HG03095 (cell line): ENCODE measurements around the gene CPM.

Experiments used
- ATAC-seq: cut with Tn5 transposase; IDR thresholded peaks from one replicate; pipeline ENCODE4 v1.9.1; 2021; ENCODE audit warnings: moderate library complexity; ENCODE audit not compliant: unreplicated experiment

Gene CPM

DNA sequence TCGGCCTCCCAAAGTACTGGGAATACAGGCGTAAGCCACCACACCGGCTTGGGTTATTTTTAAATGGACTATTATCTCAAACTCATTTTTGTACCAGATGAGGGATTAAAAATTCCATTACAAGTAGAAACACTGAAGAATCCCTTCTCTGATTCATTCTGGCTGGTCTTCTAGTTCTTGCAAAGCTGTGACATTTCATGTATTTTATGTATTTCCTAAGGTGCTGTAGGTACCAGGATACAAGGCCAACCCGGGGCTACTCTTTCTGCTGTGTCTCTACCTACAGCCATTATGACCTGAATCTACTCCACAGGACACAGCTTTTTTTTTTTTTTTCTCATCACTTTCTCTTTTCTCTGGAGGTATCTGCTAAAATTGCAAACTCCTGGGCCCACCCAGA, 24.9 kb downstream of the CPM start:
- ATAC-seq = no peak

DNA sequence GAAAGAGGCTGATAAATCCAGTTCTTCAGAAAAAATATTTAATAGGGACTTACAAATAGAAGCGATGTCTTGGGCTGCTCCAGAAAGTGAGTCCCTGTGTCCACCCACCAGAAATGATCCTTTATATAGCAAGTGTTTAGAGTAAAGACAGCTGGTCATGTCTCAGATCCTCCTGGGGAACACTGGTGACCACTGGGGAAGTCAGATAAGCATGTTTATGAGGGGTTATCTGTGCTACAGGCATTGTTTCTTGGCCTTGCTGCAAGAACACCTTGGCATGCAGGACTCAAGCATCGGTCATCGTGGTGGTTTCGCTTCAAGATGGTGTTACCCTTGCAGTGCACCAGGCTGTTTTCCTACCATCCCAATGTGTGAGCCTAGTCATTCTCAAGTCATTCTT, 27.2 kb downstream of the CPM start:
- ATAC-seq = no peak

DNA sequence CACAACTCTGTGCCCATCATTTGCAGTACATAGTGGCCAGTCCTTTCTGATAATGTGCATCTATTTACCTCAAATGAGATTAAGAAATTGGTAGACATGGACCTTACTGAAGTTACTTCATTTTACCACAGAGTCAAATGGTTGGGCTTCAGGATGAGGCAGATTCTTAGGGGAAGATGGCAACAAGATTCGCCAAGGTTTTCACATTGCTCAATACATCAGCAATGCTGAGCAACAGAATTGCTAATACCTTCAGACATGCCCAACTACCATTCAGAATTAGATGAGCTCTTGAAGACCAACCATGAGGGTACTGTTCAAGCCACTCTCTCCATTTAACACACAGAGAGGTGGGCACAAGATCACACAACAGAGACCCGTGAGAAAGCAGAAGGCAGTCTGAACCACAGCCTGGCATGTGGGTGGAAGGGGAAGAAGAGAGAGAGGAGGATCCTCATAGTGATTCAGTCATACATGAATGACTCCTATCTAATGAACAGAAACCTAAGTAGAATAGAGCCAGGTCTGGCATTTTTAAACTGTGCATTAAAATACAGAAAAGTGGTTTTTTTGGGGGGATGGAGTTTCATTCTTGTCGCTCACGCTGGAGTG, 28.5 kb downstream of the CPM start:
- no peak for ATAC-seq

DNA sequence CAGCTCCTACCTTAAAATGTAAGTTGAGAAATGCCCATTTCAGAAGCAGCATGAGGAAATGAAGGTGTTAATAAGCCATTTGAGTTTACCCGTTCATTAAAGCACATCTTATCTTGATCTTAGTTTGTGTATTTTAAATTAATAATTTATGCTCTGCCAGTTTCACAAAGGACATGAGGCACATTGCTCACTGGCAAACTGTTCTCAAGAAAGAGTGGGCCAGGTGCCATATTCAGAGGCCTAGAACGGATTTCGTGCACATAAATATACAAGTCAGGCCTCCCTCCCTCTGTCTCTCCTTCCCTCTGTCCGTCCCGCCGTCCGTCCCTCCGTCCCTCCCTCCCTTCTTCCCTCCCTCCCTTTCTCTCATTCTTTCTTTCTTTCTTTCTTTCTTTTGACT, 29.5 kb downstream of the CPM start:
- ATAC-seq = no peak

DNA sequence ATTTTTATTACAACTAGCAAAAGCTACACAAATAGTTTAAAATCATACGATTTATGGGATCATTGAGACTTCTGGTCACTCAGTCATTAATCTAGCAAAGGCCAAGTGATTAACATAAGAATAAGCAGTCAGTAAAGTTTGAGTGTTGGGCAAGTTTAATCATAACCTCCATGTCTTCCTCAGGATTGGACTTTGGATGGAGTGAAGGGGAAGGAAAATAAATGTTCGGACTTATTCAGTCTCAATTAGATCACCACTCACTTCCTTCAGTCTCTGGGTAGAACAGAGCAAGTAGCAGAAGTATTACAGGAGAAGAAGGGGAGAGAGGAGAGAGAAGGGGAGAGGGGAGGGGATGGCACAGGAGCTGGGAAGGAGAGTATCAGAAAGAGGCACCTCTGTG, 31.4 kb downstream of the CPM start:
- no peak for ATAC-seq

DNA sequence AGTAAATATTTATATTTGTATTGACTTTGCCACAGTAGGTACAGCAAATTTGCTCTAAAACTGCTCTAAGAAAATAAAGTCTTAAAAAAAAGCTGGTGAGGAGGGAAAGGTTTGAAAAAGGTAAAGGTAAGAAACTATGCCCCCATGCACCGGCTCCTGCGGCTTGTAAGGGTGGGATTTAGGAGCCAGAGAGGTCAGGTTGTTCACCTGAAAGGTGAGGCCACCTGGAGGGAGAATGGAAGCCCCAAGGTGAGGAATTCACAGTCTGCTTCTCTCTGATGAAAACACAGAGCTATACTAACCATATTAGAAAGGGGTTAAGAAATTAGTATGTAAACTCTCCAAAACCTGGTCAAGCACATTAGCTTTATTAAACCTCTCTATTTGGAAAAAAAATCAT, 31.8 kb downstream of the CPM start:
- no peak for ATAC-seq

DNA sequence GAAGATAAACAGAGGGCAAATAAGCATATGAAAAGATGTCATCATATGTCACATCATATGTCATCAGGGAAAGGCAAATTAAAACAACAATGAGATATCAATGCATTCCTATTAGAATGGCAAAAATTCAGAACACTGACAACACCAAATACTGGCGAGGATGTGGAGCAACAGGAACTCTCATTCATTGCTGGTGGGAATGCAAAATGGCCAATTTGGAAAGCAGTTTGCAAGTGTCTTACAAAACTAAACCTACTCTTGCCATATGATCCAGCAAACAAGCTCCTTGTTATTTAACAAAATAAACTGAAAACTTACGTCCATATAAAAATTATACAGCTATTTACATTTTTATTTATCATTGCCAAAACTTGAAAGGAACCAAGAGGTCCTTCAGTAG, 32.7 kb downstream of the CPM start:
- no peak for ATAC-seq

DNA sequence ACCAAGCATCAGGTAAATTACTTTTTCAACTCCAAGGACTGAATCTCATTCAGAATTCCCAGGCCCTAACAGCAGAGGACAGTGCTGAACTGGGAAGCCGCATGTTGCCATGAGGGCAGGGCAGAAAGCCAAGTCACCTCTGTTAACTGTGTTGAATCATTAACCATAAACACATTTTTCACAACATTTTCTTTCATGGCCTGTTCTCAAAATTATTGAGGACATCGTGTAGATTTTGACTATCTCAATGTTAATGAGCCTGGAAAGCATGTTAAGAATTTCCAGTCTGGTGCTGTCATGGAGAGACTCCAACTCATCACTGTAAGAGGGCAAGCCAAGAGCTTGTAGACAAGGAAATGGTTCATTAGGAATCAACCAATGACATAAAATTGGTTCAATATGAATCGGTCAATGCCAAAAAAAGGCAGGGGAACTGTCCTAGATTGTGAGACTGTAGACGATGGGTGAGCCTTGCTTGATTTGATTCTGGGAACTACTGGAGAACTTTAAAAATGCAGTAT, 33.7 kb downstream of the CPM start:
- ATAC-seq = no peak

DNA sequence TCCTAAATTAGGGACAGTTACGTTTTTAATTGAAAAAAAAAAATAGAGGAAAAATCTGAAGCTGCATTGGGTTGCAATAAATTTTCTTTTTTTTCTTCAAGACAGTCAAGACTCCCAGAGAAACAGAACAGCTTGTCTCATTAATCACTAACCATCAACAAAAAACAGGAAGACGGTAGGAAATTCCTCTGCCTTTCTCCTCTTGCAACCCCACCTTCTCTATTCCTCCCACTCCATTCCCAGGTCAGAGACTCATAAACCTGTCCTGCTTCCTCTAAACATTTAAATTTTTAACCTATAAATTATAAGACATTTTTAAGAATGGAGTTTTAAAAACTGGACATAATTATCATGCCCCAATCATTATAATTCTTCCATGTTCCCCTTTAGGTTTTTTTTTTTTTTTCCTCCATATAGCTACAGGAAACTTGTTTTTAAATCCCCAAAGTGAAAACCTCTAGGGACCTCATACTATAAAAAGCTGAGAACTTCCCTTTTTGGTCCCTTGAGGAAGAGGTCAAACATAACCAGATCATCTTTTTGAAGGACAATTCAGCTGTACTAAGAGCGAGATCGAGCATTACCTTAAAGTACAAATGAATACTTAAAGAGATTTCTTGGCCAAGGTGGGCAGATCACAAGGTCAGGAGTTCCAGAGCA, 36.0 kb downstream of the CPM start:
- ATAC-seq = no peak

DNA sequence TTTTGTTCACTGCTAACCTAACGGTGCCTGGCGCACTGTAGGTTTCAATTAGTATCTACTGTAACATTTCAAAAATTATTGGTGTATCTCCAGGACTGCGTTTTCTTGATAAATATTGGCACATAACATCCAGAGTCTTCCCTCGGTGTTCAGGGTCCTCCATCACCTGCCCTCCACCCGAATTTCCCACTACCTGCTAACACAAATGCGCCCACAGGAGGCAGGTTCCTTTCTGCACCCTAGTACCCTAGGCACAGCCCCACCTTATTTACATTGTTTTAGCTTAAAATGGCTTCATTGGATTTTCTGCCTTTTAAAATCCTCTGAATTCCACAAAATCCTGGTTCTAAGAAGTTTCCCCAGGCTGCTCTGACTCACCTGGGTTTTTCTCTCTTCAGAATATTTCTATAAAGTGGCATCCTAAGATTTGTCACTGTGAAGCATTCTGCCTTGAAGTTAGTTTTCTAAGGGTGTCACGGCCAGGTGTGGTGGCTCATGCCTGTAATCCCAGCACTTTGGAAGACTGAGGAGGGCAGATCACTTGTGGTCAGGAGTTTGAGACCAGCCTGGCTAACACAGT, 38.6 kb downstream of the CPM start:
- no peak for ATAC-seq

DNA sequence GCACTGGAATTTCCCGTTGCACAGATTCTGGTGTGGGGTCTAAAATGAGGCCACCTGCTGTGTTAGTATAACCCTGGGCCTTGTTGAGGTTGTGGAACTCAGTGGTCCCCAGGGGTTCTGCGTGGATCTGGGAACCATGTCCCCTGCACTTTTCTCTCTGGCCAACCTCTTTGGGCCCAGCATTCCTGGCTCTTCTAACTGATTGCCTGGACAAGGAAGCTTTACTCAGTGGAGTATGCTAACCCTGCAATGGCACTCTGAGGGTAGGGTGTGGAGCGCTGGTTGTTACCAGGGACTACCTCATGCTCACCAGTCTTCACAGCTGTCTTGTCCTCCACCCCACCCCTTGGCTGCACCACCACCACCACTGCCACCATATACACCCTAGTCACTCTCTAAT, 39.2 kb downstream of the CPM start:
- no peak for ATAC-seq

DNA sequence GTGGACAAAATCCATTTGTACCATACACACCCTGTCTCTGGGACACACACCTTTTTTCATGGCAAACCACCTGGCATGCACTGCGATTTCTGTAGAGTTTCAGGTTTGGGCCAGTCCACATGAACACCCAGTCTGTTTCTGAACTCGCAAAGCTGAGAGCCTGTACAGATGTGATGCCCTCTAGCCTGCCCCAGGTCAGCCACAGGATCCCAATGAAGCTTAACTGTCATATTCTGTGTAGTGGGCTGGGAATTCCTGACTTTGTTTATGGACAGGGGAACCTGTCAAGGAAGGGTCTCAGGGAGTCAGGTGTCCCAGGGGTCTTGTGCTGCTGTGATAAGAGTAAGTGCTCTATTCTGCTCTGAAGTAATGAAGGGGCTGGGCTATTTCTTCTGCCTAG, 39.8 kb downstream of the CPM start:
- no peak for ATAC-seq

DNA sequence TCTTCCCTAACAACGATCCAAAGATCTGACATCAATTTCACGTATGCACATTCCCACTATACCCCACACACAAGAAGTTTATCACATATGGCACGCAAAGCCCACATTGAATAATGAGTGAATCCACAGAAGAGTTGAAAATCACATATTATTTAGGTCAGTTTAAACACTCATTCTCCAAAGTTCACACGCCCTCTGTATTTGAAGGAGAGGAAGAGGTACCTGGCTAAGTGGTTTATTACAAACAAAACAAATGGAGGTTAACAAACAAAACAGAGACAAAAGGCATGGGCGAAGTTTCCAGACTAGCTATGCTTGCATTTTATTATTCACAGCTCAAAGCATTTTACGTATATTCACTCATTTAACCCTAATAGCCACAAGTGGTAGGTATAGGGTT, 41.8 kb downstream of the CPM start:
- ATAC-seq = no peak

DNA sequence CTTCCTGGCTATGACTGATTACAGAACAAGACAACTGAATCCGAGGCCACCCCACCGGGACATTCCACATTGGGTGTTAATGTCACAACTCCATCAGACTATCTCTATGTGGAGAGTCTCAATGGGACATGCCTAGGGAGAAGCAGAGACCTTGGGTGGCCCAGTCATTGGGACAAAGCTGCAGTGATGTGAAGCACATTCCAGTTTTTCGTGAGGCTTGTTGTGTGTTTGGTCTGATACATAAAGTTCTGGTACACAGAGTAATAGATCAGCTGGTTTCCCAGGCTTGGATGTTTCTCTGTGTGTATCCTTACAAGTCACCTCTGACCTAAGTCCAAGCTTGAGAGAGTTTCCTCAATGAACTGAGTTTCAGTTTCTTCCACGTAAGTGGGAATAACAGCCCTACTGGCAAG, 42.3 kb downstream of the CPM start:
- no peak for ATAC-seq

DNA sequence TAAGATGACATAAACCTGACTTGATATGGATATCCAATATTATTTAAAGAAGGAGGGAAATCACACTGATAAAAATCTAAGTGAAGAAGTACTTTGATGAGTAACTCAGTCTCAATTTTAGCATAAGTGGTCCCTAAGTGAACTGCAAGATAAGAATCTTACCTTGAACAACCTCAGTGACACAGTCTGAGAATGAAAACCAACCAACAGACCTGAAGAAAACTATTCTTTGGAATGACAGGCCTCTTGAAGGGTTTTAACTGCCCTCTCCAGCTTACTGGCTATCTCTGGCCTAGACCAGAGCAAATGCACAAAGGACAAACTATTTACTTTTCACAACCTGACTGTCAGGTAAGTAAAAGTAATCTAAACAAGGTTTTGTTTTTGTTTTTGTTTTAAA, 44.7 kb downstream of the CPM start:
- ATAC-seq = no peak

DNA sequence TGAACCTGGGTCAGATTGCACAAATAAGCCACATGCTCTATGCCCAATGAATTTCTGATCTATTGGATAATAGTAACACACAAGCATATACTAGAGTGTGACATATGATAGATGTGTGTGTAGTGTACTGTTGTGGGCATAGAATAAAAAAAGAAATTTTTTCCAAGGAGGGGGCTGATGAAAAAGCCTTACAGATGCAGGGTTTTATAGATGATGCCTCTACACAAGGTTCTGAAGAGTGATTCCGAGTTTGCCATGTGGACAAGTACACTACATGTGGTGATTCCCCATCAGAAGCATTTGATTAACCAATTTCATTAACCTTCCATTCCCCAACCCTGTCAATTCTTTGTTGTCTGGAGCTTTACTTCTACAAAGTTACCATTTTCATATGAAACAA, 45.3 kb downstream of the CPM start:
- no peak for ATAC-seq

DNA sequence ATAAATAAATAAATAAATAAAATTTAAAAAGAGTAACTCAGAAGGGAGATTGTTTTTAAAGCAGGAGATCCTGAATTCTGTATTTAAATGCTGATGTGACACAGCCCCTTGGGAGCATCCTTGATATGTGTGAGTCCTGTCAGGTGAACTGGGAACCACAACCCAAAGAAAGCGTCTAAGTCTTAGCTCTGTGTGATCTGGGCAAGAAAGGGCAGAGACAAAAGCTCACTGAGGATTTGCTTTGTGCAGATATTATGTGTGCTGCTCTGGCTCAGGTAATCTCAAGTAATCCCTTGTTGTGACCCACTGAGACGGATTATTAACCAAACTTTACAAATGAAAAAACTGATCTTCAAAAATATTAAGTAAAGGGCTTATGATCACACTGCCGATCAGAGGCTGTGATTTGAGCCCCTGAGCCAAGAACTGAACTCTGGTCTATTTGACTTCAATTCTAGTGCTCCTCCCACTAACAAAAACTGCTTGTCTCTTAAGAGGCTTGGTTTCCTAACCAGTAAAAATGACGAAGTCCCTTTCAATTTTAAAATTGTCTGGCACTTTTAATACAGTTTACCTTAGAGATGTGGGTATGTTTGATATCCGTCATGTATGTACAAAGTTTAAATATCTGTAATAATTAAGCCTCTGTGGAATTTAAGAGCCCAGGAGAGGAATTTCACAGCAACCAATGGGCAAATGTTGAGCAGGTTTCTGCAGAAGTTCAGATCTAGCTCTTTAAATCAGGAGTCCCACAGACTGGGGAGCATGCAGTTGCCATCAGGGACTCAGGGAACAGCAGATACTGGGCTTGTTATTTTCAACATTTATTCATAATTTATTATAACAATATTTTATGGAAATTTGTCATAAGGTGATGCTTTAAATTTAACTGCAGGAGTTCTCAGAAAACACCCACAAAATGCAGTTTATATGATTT, 46.1 kb downstream of the CPM start:
- ATAC-seq = no peak

DNA sequence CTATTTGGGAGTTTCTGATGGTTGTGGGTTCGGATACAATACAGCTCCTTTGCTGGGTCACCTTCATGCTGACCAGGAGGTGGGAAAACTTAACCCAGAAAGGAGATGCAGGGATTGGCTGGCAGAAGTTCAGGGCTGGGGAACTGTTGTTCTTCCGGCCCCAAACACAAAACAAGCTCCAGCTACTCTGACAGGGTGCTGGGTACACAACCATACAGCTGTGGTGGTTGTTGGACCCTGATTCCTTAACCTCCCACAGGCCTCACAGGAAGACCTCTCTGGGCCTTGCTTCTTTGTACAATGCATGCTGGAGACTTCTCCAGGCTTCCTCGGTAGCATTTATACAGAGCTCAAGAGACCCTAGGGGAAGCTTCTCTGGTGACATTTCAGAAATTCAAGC, 47.6 kb downstream of the CPM start:
- no peak for ATAC-seq

DNA sequence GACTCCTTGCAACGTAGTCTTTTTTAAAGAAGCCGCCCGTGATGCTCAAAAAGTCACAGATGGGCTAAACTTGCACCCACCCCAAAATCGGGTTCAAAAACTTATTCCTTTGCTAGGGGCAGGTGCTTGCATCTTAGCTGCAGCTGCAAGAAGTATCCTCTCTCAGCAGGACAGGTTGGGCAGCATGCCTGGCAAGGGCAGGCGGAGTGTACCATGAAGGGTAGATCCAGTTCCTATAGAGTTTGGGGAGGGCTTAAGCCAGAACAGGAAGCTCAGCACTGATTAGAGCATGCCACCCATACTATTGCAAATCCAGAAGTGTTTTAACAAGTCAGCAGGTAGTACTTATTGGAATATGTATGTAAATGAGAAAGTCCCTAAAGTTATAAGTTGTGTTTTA, 48.7 kb downstream of the CPM start:
- no peak for ATAC-seq

DNA sequence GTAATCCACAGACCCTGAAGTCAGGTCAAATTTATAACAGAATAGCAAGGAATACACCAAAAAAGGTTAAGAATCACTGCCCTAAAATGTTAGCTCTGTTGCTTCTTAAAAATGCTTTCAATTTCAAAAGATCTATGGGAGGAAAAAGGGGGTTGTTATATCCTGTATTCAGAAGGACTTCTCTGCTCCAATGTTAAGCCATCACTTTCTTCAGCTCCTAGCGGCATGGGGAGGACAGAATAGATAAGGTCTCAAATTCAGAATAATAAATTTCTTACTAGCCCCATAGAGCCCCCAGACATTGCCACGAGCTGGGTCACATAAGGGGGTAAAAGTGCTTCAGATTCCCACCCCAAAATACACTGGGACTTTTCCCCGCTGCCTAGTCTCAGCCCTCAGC, 49.8 kb downstream of the CPM start:
- ATAC-seq = no peak

DNA sequence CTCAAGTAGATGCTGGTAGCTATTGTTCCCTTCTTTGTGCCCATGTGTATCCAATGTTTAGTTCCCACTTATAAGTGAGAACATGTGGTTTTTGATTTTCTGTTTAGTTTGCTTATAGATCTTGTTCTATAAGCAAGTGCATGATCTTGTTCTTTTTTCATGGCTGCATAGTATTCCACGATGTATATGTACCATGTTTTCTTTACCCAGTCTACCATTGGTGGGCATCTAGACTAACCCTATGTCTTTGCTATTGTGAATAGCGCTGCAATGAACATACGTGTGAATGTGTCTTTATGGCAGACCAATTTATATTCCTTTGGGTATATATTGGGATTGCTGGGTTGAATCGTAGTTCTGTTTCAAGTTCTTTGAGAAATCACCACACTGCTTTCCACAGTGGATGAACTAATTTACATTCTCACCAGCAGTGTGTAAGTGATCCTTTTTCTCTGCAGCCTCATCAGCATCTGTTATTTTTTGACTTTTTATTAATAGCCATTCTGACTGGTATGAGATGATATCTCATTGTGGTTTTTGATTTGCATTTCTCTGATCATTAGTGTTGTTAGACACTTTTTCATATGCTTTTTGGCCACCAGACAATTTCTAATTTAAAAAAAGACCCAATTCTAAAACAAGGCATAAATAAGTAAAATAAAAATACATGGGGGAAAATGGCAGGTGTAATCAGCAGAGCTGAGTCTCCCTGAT, 50.6 kb downstream of the CPM start:
- ATAC-seq = no peak
